GM12878 (cell line): ENCODE measurements around the gene EWSR1.

Experiments used
- BHLHE40 ChIP-seq, 2 experiments: fragments of 450-650 bp in 1 of 2; IDR thresholded peaks; 2 replicates each; pipeline ENCODE4 v1.6.1; 2011 to 2017; ENCODE audit warnings: low read depth in 2 of 2, borderline replicate concordance in 1 of 2, improper control_type of control experiment in 1 of 2, low read length in 1 of 2, mild to moderate bottlenecking in 1 of 2
- CEBPB ChIP-seq, 2 experiments: fragments of 150-350 bp in 1 of 2; IDR thresholded peaks; 2 replicates each; pipeline ENCODE4 v1.6.1; 2012 to 2014; ENCODE audit warnings: low read depth in 2 of 2, low read length in 2 of 2, borderline replicate concordance in 1 of 2, inconsistent platforms in 1 of 2
- EGR1 ChIP-seq, 2 experiments: IDR thresholded peaks; 1 replicate in 1 of 2; 2 replicates in 1 of 2; pipeline ENCODE4 v1.6.1; 2011 to 2012; ENCODE audit warnings: low read depth in 2 of 2, low read length in 2 of 2, borderline replicate concordance in 1 of 2, mild to moderate bottlenecking in 1 of 2, moderate library complexity in 1 of 2
- EZH2 ChIP-seq: IDR thresholded peaks from 2 replicates; pipeline ENCODE4 v1.6.1; 2012; ENCODE audit warnings: low read depth, mild to moderate bottlenecking, control low read depth, inconsistent platforms, low read length, borderline replicate concordance; ENCODE audit not compliant: control insufficient read depth
- POLR2AphosphoS5 ChIP-seq: IDR thresholded peaks from 2 replicates; pipeline ENCODE4 v1.6.1; 2011; ENCODE audit warnings: mild to moderate bottlenecking, low read length, inconsistent platforms
- RAD51 ChIP-seq: fragments of 450-650 bp; IDR thresholded peaks from 2 replicates; pipeline ENCODE4 v1.6.1; 2016; ENCODE audit warnings: moderate library complexity, mild to moderate bottlenecking, inconsistent platforms
- SREBF2 ChIP-seq: IDR thresholded peaks from 2 replicates; pipeline ENCODE4 v1.6.1; 2012; ENCODE audit warnings: mild to moderate bottlenecking, low read length
- TCF3 ChIP-seq: IDR thresholded peaks from 2 replicates; pipeline ENCODE4 v1.6.1; 2012; ENCODE audit warnings: low read depth, mild to moderate bottlenecking, low read length, borderline replicate concordance; ENCODE audit not compliant: insufficient read depth
- TF ChIP-seq, protein P1 (sequence below): IDR thresholded peaks from 2 replicates; pipeline ENCODE4 v1.6.1; 2012; ENCODE audit warnings: mild to moderate bottlenecking, low read depth, low read length
- TF ChIP-seq, protein P2 (sequence below), 3 experiments: IDR thresholded peaks in 2 of 3; conservative IDR thresholded peaks in 1 of 3; 2 replicates each; pipeline ENCODE4 v1.5.1; 2011; ENCODE audit warnings: low read depth in 3 of 3, low read length in 3 of 3, mild to moderate bottlenecking in 3 of 3, control low read depth in 2 of 3, moderate library complexity in 2 of 3, inconsistent platforms in 1 of 3, mixed read lengths in 1 of 3; ENCODE audit not compliant: control insufficient read depth in 2 of 3, insufficient read depth in 1 of 3; ENCODE audit errors: extremely low read depth in 1 of 3
- TF ChIP-seq, protein P3 (sequence below): IDR thresholded peaks from 2 replicates; pipeline ENCODE4 v1.6.1; 2011; ENCODE audit warnings: borderline replicate concordance, low read depth, mild to moderate bottlenecking, moderate library complexity, mixed read lengths, low read length; ENCODE audit not compliant: insufficient read depth; ENCODE audit errors: extremely low read length
- TF ChIP-seq, protein P4 (sequence below): IDR thresholded peaks from 2 replicates; pipeline ENCODE4 v1.6.1; 2012; ENCODE audit warnings: low read length, inconsistent platforms
- TF ChIP-seq, protein P5 (sequence below): IDR thresholded peaks from 2 replicates; pipeline ENCODE4 v1.6.1; 2011; ENCODE audit warnings: mild to moderate bottlenecking, low read depth, low read length, moderate library complexity; ENCODE audit not compliant: insufficient replicate concordance
- TF ChIP-seq, protein P6 (sequence below): fragments of 450-650 bp; IDR thresholded peaks from 2 replicates; pipeline ENCODE4 v1.6.1; 2017; ENCODE audit warnings: mild to moderate bottlenecking

DNA sequence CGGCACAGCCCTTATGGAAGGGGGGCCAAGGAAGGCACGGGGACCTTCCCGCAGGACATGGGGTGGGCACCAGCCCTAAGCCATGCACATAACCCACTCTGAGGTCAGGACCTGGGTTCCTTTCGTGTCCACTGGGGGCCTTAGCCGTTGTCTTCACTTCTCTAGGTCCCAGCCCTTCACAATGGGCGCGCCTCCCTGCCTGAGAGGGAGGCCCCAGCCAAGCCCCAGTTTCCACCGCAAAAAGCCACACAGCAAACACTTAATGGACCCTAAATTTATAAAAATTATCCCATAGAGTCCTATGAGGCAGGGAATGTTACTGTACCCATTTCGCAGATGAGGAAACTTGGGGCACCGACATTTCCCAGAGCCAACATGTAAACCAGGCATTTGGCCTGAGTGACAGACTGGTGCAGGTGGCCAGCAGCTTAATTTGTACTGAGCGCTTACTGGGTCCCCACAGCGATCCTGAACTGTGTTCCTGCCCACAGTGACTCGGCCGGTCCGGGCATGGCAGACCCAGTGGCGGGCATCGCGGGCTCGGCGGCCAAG, 39.6 kb downstream of the EWSR1 start:
- TF ChIP-seq EGR1 (IDR thresholded peaks at IDR 0.05; ENCODE audit: borderline replicate concordance in 1 of 2, low read depth in 2 of 2, low read length in 2 of 2) (no peak), SREBF2 (no peak), POLR2AphosphoS5 (no peak), BHLHE40 (IDR thresholded peaks at IDR 0.05; ENCODE audit: borderline replicate concordance in 1 of 2, low read depth in 2 of 2, low read length in 1 of 2) (no peak), CEBPB (IDR thresholded peaks at IDR 0.05; ENCODE audit: borderline replicate concordance in 1 of 2, low read depth in 2 of 2, low read length in 2 of 2) (no peak), EZH2 (no peak), RAD51 (no peak), TCF3 (no peak)
- TF ChIP-seq, protein P1, sequence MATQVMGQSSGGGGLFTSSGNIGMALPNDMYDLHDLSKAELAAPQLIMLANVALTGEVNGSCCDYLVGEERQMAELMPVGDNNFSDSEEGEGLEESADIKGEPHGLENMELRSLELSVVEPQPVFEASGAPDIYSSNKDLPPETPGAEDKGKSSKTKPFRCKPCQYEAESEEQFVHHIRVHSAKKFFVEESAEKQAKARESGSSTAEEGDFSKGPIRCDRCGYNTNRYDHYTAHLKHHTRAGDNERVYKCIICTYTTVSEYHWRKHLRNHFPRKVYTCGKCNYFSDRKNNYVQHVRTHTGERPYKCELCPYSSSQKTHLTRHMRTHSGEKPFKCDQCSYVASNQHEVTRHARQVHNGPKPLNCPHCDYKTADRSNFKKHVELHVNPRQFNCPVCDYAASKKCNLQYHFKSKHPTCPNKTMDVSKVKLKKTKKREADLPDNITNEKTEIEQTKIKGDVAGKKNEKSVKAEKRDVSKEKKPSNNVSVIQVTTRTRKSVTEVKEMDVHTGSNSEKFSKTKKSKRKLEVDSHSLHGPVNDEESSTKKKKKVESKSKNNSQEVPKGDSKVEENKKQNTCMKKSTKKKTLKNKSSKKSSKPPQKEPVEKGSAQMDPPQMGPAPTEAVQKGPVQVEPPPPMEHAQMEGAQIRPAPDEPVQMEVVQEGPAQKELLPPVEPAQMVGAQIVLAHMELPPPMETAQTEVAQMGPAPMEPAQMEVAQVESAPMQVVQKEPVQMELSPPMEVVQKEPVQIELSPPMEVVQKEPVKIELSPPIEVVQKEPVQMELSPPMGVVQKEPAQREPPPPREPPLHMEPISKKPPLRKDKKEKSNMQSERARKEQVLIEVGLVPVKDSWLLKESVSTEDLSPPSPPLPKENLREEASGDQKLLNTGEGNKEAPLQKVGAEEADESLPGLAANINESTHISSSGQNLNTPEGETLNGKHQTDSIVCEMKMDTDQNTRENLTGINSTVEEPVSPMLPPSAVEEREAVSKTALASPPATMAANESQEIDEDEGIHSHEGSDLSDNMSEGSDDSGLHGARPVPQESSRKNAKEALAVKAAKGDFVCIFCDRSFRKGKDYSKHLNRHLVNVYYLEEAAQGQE = no peak
- TF ChIP-seq, protein P2, sequence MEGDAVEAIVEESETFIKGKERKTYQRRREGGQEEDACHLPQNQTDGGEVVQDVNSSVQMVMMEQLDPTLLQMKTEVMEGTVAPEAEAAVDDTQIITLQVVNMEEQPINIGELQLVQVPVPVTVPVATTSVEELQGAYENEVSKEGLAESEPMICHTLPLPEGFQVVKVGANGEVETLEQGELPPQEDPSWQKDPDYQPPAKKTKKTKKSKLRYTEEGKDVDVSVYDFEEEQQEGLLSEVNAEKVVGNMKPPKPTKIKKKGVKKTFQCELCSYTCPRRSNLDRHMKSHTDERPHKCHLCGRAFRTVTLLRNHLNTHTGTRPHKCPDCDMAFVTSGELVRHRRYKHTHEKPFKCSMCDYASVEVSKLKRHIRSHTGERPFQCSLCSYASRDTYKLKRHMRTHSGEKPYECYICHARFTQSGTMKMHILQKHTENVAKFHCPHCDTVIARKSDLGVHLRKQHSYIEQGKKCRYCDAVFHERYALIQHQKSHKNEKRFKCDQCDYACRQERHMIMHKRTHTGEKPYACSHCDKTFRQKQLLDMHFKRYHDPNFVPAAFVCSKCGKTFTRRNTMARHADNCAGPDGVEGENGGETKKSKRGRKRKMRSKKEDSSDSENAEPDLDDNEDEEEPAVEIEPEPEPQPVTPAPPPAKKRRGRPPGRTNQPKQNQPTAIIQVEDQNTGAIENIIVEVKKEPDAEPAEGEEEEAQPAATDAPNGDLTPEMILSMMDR (IDR thresholded peaks at IDR 0.05 in 2 of 3, conservative IDR thresholded peaks at IDR 0.05 in 1 of 3; ENCODE audit: control insufficient read depth in 2 of 3, extremely low read depth in 1 of 3, insufficient read depth in 1 of 3, low read depth in 3 of 3, low read length in 3 of 3) = no peak
- TF ChIP-seq, protein P3, sequence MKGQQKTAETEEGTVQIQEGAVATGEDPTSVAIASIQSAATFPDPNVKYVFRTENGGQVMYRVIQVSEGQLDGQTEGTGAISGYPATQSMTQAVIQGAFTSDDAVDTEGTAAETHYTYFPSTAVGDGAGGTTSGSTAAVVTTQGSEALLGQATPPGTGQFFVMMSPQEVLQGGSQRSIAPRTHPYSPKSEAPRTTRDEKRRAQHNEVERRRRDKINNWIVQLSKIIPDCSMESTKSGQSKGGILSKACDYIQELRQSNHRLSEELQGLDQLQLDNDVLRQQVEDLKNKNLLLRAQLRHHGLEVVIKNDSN = no peak
- TF ChIP-seq, protein P4, sequence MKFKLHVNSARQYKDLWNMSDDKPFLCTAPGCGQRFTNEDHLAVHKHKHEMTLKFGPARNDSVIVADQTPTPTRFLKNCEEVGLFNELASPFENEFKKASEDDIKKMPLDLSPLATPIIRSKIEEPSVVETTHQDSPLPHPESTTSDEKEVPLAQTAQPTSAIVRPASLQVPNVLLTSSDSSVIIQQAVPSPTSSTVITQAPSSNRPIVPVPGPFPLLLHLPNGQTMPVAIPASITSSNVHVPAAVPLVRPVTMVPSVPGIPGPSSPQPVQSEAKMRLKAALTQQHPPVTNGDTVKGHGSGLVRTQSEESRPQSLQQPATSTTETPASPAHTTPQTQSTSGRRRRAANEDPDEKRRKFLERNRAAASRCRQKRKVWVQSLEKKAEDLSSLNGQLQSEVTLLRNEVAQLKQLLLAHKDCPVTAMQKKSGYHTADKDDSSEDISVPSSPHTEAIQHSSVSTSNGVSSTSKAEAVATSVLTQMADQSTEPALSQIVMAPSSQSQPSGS = no peak
- TF ChIP-seq, protein P5, sequence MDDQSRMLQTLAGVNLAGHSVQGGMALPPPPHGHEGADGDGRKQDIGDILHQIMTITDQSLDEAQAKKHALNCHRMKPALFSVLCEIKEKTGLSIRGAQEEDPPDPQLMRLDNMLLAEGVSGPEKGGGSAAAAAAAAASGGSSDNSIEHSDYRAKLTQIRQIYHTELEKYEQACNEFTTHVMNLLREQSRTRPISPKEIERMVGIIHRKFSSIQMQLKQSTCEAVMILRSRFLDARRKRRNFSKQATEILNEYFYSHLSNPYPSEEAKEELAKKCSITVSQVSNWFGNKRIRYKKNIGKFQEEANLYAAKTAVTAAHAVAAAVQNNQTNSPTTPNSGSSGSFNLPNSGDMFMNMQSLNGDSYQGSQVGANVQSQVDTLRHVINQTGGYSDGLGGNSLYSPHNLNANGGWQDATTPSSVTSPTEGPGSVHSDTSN = no peak
- TF ChIP-seq, protein P6, sequence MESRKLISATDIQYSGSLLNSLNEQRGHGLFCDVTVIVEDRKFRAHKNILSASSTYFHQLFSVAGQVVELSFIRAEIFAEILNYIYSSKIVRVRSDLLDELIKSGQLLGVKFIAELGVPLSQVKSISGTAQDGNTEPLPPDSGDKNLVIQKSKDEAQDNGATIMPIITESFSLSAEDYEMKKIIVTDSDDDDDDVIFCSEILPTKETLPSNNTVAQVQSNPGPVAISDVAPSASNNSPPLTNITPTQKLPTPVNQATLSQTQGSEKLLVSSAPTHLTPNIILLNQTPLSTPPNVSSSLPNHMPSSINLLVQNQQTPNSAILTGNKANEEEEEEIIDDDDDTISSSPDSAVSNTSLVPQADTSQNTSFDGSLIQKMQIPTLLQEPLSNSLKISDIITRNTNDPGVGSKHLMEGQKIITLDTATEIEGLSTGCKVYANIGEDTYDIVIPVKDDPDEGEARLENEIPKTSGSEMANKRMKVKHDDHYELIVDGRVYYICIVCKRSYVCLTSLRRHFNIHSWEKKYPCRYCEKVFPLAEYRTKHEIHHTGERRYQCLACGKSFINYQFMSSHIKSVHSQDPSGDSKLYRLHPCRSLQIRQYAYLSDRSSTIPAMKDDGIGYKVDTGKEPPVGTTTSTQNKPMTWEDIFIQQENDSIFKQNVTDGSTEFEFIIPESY = no peak
